Spleen (tissue), 11 donors: Measurements from ENCODE around the gene TIPIN. TPM values are rescaled to one million over a fixed set of nuclear protein-coding genes. Genes with fewer than 3 reads are reported as not detected.

Experiments
- DNase-seq: peaks from one replicate; pipeline ENCODE4 v3.0.0-alpha.2; 2020
- H3K27ac ChIP-seq, 8 donors: fragments of 200-600 bp; sonication (generic) in 7 of 8; 1 replicate in 4 of 8; 2 replicates in 4 of 8; pipeline versions ENCODE4 v1.5.0 to v1.8.0; 2016 to 2021; ENCODE audit warnings: inconsistent platforms in 4 of 8, mild to moderate bottlenecking in 4 of 8, moderate library complexity in 1 of 8
- H3K27me3 ChIP-seq, 7 donors: fragments of 200-600 bp; sonication (generic) in 6 of 7; replicated peaks in 1 of 7; 1 replicate in 4 of 7; 2 replicates in 3 of 7; pipeline versions ENCODE4 v1.5.0 to v1.8.0; 2016 to 2021; ENCODE audit warnings: inconsistent platforms in 3 of 7, mild to moderate bottlenecking in 1 of 7
- H3K36me3 ChIP-seq, 6 donors: fragments of 200-600 bp; sonication (generic) in 5 of 6; 1 replicate in 4 of 6; 2 replicates in 2 of 6; pipeline versions ENCODE4 v1.5.0 to v1.8.0; 2016 to 2021; ENCODE audit warnings: inconsistent platforms in 2 of 6
- H3K4me1 ChIP-seq, 6 donors: fragments of 200-600 bp; sonication (generic) in 5 of 6; 1 replicate in 3 of 6; 2 replicates in 3 of 6; pipeline versions ENCODE4 v1.5.0 to v1.8.0; 2016 to 2021; ENCODE audit warnings: inconsistent platforms in 3 of 6
- H3K4me3 ChIP-seq, 8 donors: fragments of 200-600 bp; sonication (generic) in 7 of 8; 1 replicate in 4 of 8; 2 replicates in 4 of 8; pipeline versions ENCODE4 v1.5.0 to v1.8.0; 2016 to 2021; ENCODE audit warnings: inconsistent platforms in 4 of 8, mild to moderate bottlenecking in 4 of 8, moderate library complexity in 2 of 8
- H3K9me3 ChIP-seq, 8 donors: fragments of 200-600 bp; sonication (generic) in 7 of 8; 1 replicate in 4 of 8; 2 replicates in 4 of 8; pipeline versions ENCODE4 v1.5.0 to v1.8.0; 2016 to 2021; ENCODE audit warnings: inconsistent platforms in 4 of 8
- CTCF ChIP-seq, 11 experiments: fragments of 200-600 bp in 7 of 11; fragments of 450-650 bp in 4 of 11; sonication (generic) in 4 of 11; IDR thresholded peaks in 8 of 11; conservative IDR thresholded peaks in 3 of 11; 1 replicate in 7 of 11; 2 replicates in 4 of 11; pipeline versions ENCODE4 v1.4.0 to v1.8.0; 2016 to 2021; ENCODE audit warnings: antibody characterized with exemption in 11 of 11, inconsistent platforms in 4 of 11, mild to moderate bottlenecking in 1 of 11
- POLR2A ChIP-seq, 3 donors: fragments of 450-650 bp; IDR thresholded peaks; one replicate each; pipeline ENCODE4 v1.5.1; 2017; ENCODE audit warnings: antibody characterized with exemption in 3 of 3, mild to moderate bottlenecking in 1 of 3
- POLR2AphosphoS5 ChIP-seq, 3 donors: sonication (generic); formaldehyde crosslinking; IDR thresholded peaks; one replicate each; pipeline ENCODE4 v1.5.1; 2017; ENCODE audit warnings: antibody characterized with exemption in 3 of 3
- WGBS, 5 donors: extraction: QIAGEN DNeasy Blood & Tissue Kit in 3 of 5; methylation state at CpG; one replicate each; pipeline versions ENCODE4 v1.1.5 to v1.1.7; 2013 to 2018; 5-methylcytosine and 5-hydroxymethylcytosine counted together
- intact Hi-C: fragments of 100-400 bp; cut with DNase I; formaldehyde crosslinking; loops from one replicate; pipeline ENCODE4 v1.15.0; 2023; ENCODE audit warnings: low total_unique reads
- polyA plus RNA-seq, 3 donors: library from polyadenylated mRNA; stranded (reverse); fragments of 200-250 nt; gene quantifications; one replicate each; pipeline ENCODE4 v1.2.1, GENCODE V29; 2013
- total RNA-seq, 7 donors: library from RNA; depleted of rRNA in 3 of 7; stranded (reverse); fragments of >200 nt in 3 of 7; fragmentation: NEBNext Ultra II Directional in 4 of 7; extraction: Animal tissue kit (Norgen Biotek cat#: 25700) in 4 of 7; gene quantifications; one replicate each; pipeline versions ENCODE4 v1.1.0 to v1.2.1, GENCODE V29; 2016 to 2021
- donor health status: healthy with polysubstance abuse.
- donor health status: DM: no; HTN: no; CAD: no; lungs with moderate emphysema.
- donor health status: DM: no; HTN: no; CAD: no.
- donor health status: Bipolar disorder and iron deficiency.
- donor health status: healthy.
- donor health status: DM: no; HTN: no; CAD: no.
- donor health status: DM: yes; HTN: yes; CAD: no.

The TIPIN gene
- total and polyA plus RNA-seq, 10 donors = 2.7 to 9.4 (median 6.6) TPM

GRCh38 chr15:66374179-66374578 is 17.7 kb upstream of the TIPIN start:
- Histone ChIP-seq H3K4me1 (peaks cover 5 to 17% (median 16%) of the 10 kb centered on the region in 6 donors), H3K4me3 (no peak overlapping the region), H3K27me3 (no peaks in the 10 kb centered on the region), H3K36me3 (no peaks in the 10 kb centered on the region), H3K27ac (no peak overlapping the region), H3K9me3 (peaks cover 0 to 16% (median 12%) of the 10 kb centered on the region in 8 donors)
- TF ChIP-seq POLR2AphosphoS5 (IDR thresholded peaks at IDR 0.05) (no peak), CTCF (IDR thresholded peaks at IDR 0.05 in 8 of 11, conservative IDR thresholded peaks at IDR 0.05 in 3 of 11) (no peak), POLR2A (IDR thresholded peaks at IDR 0.05) (no peak)
- intact Hi-C loops = no loop called here
- DNase-seq = no peak
- WGBS, 5 donors = 88 to 99% (median 97%) methylated on average over 4 of the region's 4 CpGs

- peaks cover 0 to 16% (median 12%) of the 10 kb centered on the region in 8 donors for H3K9me3 ChIP-seq
- WGBS, 5 donors = 4 to 6% (median 6%) methylated on average over 12 of the region's 12 CpGs
- TF ChIP-seq POLR2AphosphoS5 (IDR thresholded peaks at IDR 0.05) (peak in 1 of 3 donors; percentile 51), CTCF (IDR thresholded peaks at IDR 0.05 in 8 of 11, conservative IDR thresholded peaks at IDR 0.05 in 3 of 11) (no peak)
- no peaks in the 10 kb centered on the region for H3K36me3 ChIP-seq
- peaks cover 5 to 17% (median 16%) of the 10 kb centered on the region in 6 donors for H3K4me1 ChIP-seq
- H3K27ac ChIP-seq = peak overlapping the region; percentile 33 to 89 (median 82)
- H3K4me3 ChIP-seq = peak overlapping the region; percentile 7 to 66 (median 25)
- H3K27me3 ChIP-seq = no peaks in the 10 kb centered on the region
- intact Hi-C loops = no loop called here
- DNase-seq = no peak
These were observed 13.5 kb upstream of the TIPIN start for GRCh38 chr15:66369773-66370651.

- WGBS, 5 donors = 91 to 92% (median 91%) methylated on average over 3 of the region's 3 CpGs
- intact Hi-C loops = no loop called here
These were observed 8.6 kb upstream of the TIPIN start for GRCh38 chr15:66364944-66365528.

More at GRCh38 chr15:66364944-66365528, 8.6 kb upstream of the TIPIN start:
- H3K27me3 ChIP-seq = no peaks in the 10 kb centered on the region
- no peak for TF ChIP-seq CTCF (IDR thresholded peaks at IDR 0.05 in 8 of 11, conservative IDR thresholded peaks at IDR 0.05 in 3 of 11)
- no peak for TF ChIP-seq POLR2A (IDR thresholded peaks at IDR 0.05)
- H3K36me3 ChIP-seq = no peaks in the 10 kb centered on the region
- no peaks in the 10 kb centered on the region for H3K9me3 ChIP-seq
- H3K27ac ChIP-seq = no peak overlapping the region
- DNase-seq = no peak
- H3K4me3 ChIP-seq = no peak overlapping the region
- H3K4me1 ChIP-seq = peaks cover 5 to 8% (median 7%) of the 10 kb centered on the region in 6 donors
